SH-SY5Y (cell line): ENCODE results near the gene RFTN1.

ENCODE experiments used
- GATA2 ChIP-seq: IDR thresholded peaks from 2 replicates; pipeline ENCODE4 v1.6.1; 2011; ENCODE audit warnings: mild to moderate bottlenecking, low read depth, low read length
- GATA3 ChIP-seq: IDR thresholded peaks from 2 replicates; pipeline ENCODE4 v1.6.1; 2011; ENCODE audit warnings: low read depth, mild to moderate bottlenecking, low read length, moderate library complexity

DNA sequence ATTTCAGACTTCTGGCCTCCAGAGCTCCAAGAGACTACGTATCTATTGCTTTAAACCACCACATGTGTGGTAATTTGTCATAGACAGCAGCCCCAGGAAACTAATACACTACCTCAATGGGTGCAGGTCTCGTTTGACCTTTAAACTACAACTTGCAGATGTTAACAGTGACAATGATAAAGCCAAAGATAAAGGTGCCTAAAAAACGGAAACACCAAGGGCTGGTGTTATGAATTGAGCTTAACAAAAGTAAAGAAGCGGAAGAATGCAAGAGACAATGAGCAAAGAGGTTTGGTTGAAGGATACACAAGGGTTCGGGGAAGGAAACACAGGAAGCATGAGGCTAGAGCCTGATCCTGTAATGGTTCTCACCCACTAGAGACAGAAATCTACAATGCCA lies 50.8 kb downstream of the RFTN1 start:
- TF ChIP-seq GATA2 (no peak), GATA3 (no peak)
